ENCODE results near the gene GLYATL3. TPM values are rescaled to one million over a fixed set of nuclear protein-coding genes. Genes with fewer than 3 reads are reported as not detected.
"Not testable (repeated sequence)": the region's sequence is repeated elsewhere in the genome, so short reads cannot be mapped to it uniquely, and the experiment has no call there.

Gene GLYATL3
- total RNA-seq, 1 donor, result not detected

DNA sequence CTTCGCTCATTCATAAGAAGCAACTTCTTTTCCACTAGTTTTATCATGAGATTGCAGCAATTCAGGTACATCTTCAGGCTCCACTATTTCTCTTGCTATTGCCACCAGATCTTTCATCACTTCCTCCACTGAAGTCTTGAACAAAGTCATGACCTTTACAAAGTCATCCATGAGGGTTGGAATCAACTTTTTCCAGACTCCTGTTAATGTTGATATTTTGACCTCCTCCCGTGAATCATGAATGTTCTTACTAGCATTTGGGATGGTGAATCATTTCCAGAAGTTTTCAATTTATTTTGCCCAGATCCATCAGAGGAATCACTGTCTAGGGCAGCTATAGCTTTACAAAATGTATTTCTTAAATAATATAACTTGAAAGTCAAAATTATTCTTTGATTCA lies 35.0 kb upstream of the GLYATL3 start:
- H3K4me3 ChIP-seq (ENCODE audit: insufficient read depth, low read length), result no peak overlapping the region
- H3K27me3 ChIP-seq (ENCODE audit: insufficient read depth, low read length), result no peaks in the 10 kb centered on the region
- H4K20me1 ChIP-seq (ENCODE audit: insufficient read depth, low read length), result no peaks in the 10 kb centered on the region
- no peaks in the 10 kb centered on the region for H3K9me3 ChIP-seq (ENCODE audit: low read depth, low read length)
- no peak overlapping the region for H2AFZ ChIP-seq (ENCODE audit: low read length)
- H3K79me2 ChIP-seq (ENCODE audit: insufficient read depth, low read length), result peaks cover 72% of the 10 kb centered on the region
- H3K4me2 ChIP-seq (ENCODE audit: insufficient read depth, low read length), result no peak overlapping the region
- no peaks in the 10 kb centered on the region for H3K36me3 ChIP-seq (ENCODE audit: insufficient read depth, low read length)
- TF ChIP-seq, protein P1, sequence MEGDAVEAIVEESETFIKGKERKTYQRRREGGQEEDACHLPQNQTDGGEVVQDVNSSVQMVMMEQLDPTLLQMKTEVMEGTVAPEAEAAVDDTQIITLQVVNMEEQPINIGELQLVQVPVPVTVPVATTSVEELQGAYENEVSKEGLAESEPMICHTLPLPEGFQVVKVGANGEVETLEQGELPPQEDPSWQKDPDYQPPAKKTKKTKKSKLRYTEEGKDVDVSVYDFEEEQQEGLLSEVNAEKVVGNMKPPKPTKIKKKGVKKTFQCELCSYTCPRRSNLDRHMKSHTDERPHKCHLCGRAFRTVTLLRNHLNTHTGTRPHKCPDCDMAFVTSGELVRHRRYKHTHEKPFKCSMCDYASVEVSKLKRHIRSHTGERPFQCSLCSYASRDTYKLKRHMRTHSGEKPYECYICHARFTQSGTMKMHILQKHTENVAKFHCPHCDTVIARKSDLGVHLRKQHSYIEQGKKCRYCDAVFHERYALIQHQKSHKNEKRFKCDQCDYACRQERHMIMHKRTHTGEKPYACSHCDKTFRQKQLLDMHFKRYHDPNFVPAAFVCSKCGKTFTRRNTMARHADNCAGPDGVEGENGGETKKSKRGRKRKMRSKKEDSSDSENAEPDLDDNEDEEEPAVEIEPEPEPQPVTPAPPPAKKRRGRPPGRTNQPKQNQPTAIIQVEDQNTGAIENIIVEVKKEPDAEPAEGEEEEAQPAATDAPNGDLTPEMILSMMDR (IDR thresholded peaks at IDR 0.05; ENCODE audit: extremely low read depth, low read depth, low read length), result no peak
- H3K27ac ChIP-seq (ENCODE audit: low read depth, low read length), result no peak overlapping the region
- no peak for DNase-seq (ENCODE audit: insufficient read length, low spot score, missing footprints)
- H3K4me1 ChIP-seq (ENCODE audit: insufficient read depth, low read length), result peaks cover 14% of the 10 kb centered on the region

DNA sequence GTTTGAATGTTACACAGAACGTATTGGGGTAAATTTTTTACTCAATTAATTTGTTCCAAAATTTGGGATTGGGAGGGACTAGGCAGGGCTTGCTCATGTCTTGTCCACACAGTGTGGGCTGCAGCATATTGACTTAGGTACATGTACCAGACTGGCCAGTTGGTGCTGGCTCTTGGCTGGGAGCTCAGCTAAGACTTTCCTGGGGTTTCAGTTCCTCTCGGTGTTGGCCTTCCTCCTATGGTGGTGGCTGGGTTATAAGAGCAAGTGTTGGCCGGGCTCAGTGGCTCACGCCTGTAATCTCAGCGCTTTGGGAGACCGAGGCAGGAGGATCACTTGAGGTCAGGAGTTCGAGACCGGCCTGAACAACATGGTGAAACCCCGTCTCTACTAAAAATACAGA lies 31.7 kb upstream of the GLYATL3 start:
- H3K27ac ChIP-seq (ENCODE audit: low read depth, low read length), result no peak overlapping the region
- H2AFZ ChIP-seq (ENCODE audit: low read length), result no peak overlapping the region
- H3K4me2 ChIP-seq (ENCODE audit: insufficient read depth, low read length), result no peak overlapping the region
- no peaks in the 10 kb centered on the region for H3K9me3 ChIP-seq (ENCODE audit: low read depth, low read length)
- H3K27me3 ChIP-seq (ENCODE audit: insufficient read depth, low read length), result no peaks in the 10 kb centered on the region
- no peaks in the 10 kb centered on the region for H3K36me3 ChIP-seq (ENCODE audit: insufficient read depth, low read length)
- peaks cover 39% of the 10 kb centered on the region for H3K79me2 ChIP-seq (ENCODE audit: insufficient read depth, low read length)
- H3K4me3 ChIP-seq (ENCODE audit: insufficient read depth, low read length), result no peak overlapping the region
- H3K4me1 ChIP-seq (ENCODE audit: insufficient read depth, low read length), result peaks cover 7% of the 10 kb centered on the region
- DNase-seq (ENCODE audit: insufficient read length, low spot score, missing footprints), result no peak
- H4K20me1 ChIP-seq (ENCODE audit: insufficient read depth, low read length), result no peaks in the 10 kb centered on the region
- TF ChIP-seq, protein P1 (IDR thresholded peaks at IDR 0.05; ENCODE audit: extremely low read depth, low read depth, low read length), result no peak

DNA sequence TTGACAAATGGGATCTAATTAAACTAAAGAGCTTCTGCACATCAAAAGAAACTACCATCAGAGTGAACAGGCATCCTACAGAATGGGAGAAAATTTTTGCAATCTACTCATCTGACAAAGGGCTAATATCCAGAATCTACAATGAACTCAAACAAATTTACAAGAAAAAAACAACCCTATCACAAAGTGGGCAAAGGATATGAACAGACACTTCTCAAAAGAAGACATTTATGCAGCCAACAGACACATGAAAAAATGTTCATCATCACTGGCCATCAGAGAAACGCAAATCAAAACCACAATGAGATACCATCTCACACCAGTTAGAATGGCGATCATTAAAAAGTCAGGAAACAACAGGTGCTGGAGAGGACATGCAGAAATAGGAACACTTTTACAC lies 23.2 kb upstream of the GLYATL3 start:
- DNase-seq (ENCODE audit: insufficient read length, low spot score, missing footprints), result not testable (repeated sequence)

DNA sequence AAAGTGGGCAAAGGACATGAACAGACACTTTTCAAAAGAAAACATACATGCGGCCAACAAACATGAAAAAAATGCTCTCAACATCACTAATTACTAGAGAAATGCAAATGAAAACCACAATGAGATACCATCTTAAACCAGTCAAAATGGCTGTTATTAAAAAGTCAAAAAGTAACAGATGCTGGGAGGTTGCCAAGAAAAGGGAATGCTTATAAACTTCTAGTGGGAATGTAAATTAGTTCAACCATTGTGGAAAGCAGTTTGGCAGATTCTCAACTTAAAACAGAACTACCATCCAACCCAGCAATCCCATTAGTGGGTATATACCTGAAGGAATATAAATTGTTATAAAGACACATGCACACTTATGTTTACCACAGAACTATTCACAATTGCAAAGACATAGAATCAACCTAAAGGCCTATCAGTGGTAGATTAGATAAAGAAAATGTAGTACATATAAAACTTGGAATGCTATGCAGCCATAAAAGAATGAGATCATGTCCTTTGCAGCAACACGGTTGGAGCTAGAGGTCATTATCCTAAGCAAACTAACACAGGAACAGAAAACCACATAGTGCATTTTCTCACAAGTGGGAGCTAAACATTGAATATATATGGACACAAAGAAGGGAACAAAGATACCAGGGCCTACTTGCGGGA lies 20.3 kb upstream of the GLYATL3 start:
- TF ChIP-seq, protein P1 (IDR thresholded peaks at IDR 0.05; ENCODE audit: extremely low read depth, low read depth, low read length), result no peak

More for the DNA sequence above, 23.2 kb upstream of the GLYATL3 start:
- H2AFZ ChIP-seq (ENCODE audit: low read length); H3K79me2 ChIP-seq (ENCODE audit: insufficient read depth, low read length); H3K9me3 ChIP-seq (ENCODE audit: low read depth, low read length); H3K4me1 ChIP-seq (ENCODE audit: insufficient read depth, low read length); H3K36me3 ChIP-seq (ENCODE audit: insufficient read depth, low read length); H3K27ac ChIP-seq (ENCODE audit: low read depth, low read length); H3K27me3 ChIP-seq (ENCODE audit: insufficient read depth, low read length); H3K4me2 ChIP-seq (ENCODE audit: insufficient read depth, low read length); H4K20me1 ChIP-seq (ENCODE audit: insufficient read depth, low read length); H3K4me3 ChIP-seq (ENCODE audit: insufficient read depth, low read length): not testable (repeated sequence)

DNA sequence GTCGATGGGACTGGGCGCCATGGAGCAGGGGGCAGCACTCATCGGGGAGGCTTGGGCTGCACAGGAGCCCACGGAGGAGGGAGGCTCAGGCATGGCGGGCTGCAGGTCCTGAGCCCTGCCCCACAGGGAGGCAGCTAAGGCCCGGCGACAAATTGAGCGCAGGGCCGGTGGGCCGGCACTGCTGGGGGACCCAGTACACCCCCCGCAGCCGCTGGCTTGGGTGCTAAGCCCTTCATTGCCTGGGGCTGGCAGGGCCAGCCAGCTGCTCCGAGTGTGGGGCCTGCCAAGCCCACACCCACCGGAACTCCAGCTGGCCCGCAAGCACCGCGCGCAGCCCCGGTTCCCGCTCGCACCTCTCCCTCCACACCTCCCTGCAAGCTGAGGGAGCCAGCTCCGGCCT lies 17.9 kb upstream of the GLYATL3 start:
- not testable (repeated sequence) for H3K4me1 ChIP-seq (ENCODE audit: insufficient read depth, low read length); H3K36me3 ChIP-seq (ENCODE audit: insufficient read depth, low read length); H3K27me3 ChIP-seq (ENCODE audit: insufficient read depth, low read length); H3K4me2 ChIP-seq (ENCODE audit: insufficient read depth, low read length); H3K79me2 ChIP-seq (ENCODE audit: insufficient read depth, low read length); DNase-seq (ENCODE audit: insufficient read length, low spot score, missing footprints); H3K4me3 ChIP-seq (ENCODE audit: insufficient read depth, low read length); H3K27ac ChIP-seq (ENCODE audit: low read depth, low read length); H3K9me3 ChIP-seq (ENCODE audit: low read depth, low read length); H2AFZ ChIP-seq (ENCODE audit: low read length); H4K20me1 ChIP-seq (ENCODE audit: insufficient read depth, low read length)

More for the DNA sequence above, 20.3 kb upstream of the GLYATL3 start:
- H2AFZ ChIP-seq (ENCODE audit: low read length), result no peak overlapping the region
- no peak for DNase-seq (ENCODE audit: insufficient read length, low spot score, missing footprints)
- no peak overlapping the region for H3K4me3 ChIP-seq (ENCODE audit: insufficient read depth, low read length)
- H3K79me2 ChIP-seq (ENCODE audit: insufficient read depth, low read length), result no peaks in the 10 kb centered on the region
- H3K27me3 ChIP-seq (ENCODE audit: insufficient read depth, low read length), result no peaks in the 10 kb centered on the region
- H4K20me1 ChIP-seq (ENCODE audit: insufficient read depth, low read length), result no peaks in the 10 kb centered on the region
- no peaks in the 10 kb centered on the region for H3K36me3 ChIP-seq (ENCODE audit: insufficient read depth, low read length)
- H3K27ac ChIP-seq (ENCODE audit: low read depth, low read length), result no peak overlapping the region
- no peak overlapping the region for H3K4me2 ChIP-seq (ENCODE audit: insufficient read depth, low read length)
- no peaks in the 10 kb centered on the region for H3K4me1 ChIP-seq (ENCODE audit: insufficient read depth, low read length)
- H3K9me3 ChIP-seq (ENCODE audit: low read depth, low read length), result no peaks in the 10 kb centered on the region

DNA sequence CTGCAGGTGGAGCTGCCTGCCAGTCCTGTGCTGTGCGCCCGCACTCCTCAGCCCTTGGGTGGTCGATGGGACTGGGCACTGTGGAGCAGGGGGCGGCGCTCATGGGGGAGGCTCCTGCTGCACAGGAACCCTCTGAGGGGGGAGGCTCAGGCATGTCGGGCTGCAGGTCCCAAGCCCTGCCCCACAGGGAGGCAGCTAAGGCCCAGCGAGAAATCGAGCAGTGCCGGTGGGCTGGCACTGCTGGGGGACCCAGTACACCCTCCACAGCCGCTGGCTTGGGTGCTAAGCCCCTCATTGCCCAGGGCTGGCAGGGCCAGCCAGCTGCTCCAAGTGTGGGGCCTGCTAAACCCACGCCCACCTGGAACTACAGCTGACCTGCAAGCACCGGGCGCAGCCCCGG lies 16.3 kb upstream of the GLYATL3 start:
- not testable (repeated sequence) for H3K4me3 ChIP-seq (ENCODE audit: insufficient read depth, low read length); H3K4me1 ChIP-seq (ENCODE audit: insufficient read depth, low read length); H4K20me1 ChIP-seq (ENCODE audit: insufficient read depth, low read length); H2AFZ ChIP-seq (ENCODE audit: low read length); H3K36me3 ChIP-seq (ENCODE audit: insufficient read depth, low read length); H3K27me3 ChIP-seq (ENCODE audit: insufficient read depth, low read length); H3K9me3 ChIP-seq (ENCODE audit: low read depth, low read length); H3K4me2 ChIP-seq (ENCODE audit: insufficient read depth, low read length); H3K27ac ChIP-seq (ENCODE audit: low read depth, low read length); DNase-seq (ENCODE audit: insufficient read length, low spot score, missing footprints); H3K79me2 ChIP-seq (ENCODE audit: insufficient read depth, low read length)
